GM21723 (cell line): ENCODE results near the gene IRF6.

ENCODE experiments used
- ATAC-seq: cut with Tn5 transposase; IDR thresholded peaks from one replicate; pipeline ENCODE4 v1.9.1; 2021; ENCODE audit warnings: mild to moderate bottlenecking, moderate library complexity; ENCODE audit not compliant: unreplicated experiment

IRF6 gene

DNA sequence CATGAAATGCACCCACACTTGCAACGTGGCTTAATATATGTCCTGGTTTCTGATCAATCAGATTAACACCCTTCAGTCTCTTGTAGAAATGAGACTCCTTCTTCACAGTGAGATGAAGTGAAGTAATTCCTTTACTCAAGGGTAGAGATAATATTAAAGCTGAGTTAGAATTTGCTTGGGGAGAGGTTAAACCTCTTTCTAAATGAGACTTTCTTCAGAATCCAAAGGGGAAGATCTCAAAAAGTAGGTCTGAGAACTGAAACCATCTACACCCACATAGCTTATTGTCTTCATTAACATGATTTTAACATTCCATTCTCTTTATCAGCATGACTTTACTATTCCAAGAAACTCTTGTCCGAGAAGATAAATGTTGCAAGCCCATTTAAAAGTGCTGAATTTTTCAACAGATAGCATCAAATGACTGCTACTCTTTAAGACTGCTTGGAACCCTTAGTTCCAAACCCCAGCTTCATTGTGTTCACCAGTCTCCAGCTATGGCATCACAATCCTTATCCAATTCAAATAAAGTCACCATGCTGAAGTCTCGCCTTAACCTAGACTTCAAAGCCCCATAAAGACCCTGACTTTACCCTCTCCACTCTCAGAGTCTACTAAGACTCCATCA, 69.3 kb downstream of the IRF6 start:
- no peak for ATAC-seq
